Measurements from ENCODE around the gene SNTA1. TPM values are rescaled to one million over a fixed set of nuclear protein-coding genes. Genes with fewer than 3 reads are reported as not detected.
"Not testable (repeated sequence)": the region's sequence is repeated elsewhere in the genome, so short reads cannot be mapped to it uniquely, and the experiment has no call there.

Gene SNTA1
- total RNA-seq, 2 experiments from 2014 or later: 5.6 to 5.8 TPM

DNA sequence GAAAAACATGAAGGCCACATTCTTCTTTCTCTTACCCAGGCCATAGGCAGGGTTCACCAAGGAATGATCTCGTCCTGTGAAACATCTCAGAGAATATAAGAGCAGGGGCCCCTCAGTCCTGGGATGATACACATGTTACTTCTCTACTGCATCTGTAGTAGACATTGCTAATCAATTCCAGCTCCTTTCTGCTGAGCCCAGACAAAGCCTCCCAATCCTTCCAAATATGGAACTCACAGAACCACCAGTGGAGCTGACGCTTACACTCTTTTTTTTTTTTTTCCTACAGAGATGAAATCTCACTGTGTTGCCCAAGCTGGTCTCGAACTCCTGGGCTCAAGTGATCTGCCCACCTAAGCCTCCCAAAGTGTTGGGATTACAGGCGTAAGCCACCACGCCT lies 9.1 kb downstream of the SNTA1 start:
- H3K4me3 Mint-ChIP-seq: no peak overlapping the region
- H3K27ac Mint-ChIP-seq: no peak overlapping the region
- intact Hi-C loops (cut with micrococcal nuclease): no loop called here
- no peaks in the 10 kb centered on the region for H3K36me3 Mint-ChIP-seq (ENCODE audit: low read depth)
- H3K4me1 Mint-ChIP-seq (ENCODE audit: low read depth): no peaks in the 10 kb centered on the region
- DNase-seq (no peak), ATAC-seq (no peak)
- CTCF ChIA-PET: no interaction called here
- H3K27me3 Mint-ChIP-seq: no peaks in the 10 kb centered on the region
- TF ChIP-seq, protein P1, sequence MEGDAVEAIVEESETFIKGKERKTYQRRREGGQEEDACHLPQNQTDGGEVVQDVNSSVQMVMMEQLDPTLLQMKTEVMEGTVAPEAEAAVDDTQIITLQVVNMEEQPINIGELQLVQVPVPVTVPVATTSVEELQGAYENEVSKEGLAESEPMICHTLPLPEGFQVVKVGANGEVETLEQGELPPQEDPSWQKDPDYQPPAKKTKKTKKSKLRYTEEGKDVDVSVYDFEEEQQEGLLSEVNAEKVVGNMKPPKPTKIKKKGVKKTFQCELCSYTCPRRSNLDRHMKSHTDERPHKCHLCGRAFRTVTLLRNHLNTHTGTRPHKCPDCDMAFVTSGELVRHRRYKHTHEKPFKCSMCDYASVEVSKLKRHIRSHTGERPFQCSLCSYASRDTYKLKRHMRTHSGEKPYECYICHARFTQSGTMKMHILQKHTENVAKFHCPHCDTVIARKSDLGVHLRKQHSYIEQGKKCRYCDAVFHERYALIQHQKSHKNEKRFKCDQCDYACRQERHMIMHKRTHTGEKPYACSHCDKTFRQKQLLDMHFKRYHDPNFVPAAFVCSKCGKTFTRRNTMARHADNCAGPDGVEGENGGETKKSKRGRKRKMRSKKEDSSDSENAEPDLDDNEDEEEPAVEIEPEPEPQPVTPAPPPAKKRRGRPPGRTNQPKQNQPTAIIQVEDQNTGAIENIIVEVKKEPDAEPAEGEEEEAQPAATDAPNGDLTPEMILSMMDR (IDR thresholded peaks at IDR 0.05): no peak
- H3K9me3 Mint-ChIP-seq: no peaks in the 10 kb centered on the region
- POLR2A ChIA-PET: no interaction called here

DNA sequence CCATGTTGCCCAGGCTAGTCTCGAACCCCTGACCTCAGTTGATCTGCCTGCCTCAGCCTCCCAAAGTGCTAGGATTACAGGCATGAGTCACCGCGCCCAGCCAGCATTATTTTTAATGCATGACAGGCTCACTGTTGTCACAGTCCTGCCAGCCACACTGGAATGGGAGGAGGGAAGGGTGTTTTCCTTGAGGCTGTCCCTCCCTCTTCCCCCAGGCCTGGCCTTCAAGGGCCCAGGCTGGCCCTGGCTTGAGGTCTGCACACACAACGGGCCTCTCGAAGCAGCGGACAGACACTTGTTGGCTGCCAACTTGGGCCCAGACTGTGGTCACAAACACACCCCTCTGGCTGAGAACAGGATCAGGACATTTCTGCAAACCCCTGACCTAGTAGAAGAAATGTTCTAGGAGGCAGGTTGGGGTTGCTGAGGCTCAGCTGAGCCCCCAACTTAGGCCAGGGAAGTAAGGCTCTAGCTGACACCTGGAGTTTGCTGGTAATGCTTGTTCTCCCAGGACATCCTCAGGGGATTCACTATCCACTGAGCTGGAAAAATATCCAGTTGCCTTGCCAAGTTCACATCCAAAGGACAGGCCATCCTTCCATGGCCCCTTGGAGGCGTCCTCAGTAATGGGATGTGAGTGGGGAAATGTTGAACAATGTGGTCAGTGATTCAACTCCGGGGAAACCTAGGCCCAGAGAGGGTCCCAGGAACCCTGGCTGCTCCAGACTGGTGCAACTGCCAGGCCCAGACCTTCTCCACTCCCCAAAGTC lies 9.9 kb downstream of the SNTA1 start:
- TF ChIP-seq, protein P1 (IDR thresholded peaks at IDR 0.05): no peak
- no peaks in the 10 kb centered on the region for H3K4me1 Mint-ChIP-seq (ENCODE audit: low read depth)
- no peak overlapping the region for H3K4me3 Mint-ChIP-seq
- intact Hi-C loops (cut with micrococcal nuclease): no loop called here
- H3K27ac Mint-ChIP-seq: no peak overlapping the region
- no peaks in the 10 kb centered on the region for H3K9me3 Mint-ChIP-seq
- H3K36me3 Mint-ChIP-seq (ENCODE audit: low read depth): no peaks in the 10 kb centered on the region
- ChIA-PET CTCF (no interaction called here), POLR2A (no interaction called here)
- ATAC-seq: no peak
- H3K27me3 Mint-ChIP-seq: no peaks in the 10 kb centered on the region
- DNase-seq: no peak

DNA sequence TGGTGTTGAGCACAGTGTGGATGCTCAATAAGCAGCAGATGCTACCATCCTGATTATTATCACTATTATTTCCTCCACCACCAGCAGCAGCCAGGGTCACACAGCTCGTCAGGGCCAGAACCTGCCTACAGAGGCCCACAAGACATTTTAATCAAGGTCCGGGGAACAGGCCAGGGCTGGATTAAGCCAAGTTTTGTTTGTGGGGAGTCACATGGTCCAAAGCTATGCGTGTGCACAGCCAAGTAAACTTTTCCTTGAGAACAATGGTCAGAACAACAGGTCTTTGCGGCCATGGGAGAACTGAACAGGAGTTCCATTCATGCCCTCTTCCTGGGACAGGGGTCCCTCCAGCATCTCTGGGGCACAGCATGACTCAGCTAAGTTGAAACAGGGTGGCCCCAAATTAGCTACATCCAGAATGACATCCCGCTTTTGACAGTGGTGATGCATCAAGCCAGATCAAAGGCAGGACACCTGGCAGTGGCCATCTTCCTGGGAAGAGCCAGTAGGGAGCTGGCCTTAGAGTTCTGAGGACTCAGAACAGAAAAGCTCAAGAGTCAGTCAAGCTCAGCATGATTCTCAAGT lies 11.7 kb downstream of the SNTA1 start:
- ChIA-PET CTCF (interaction anchor here (1.0 kb wide), 1 partner anchor 235 kb away, joined by 3 read pairs; the partner anchor contains the start of gene ACTL10), POLR2A (interaction anchor here (0.7 to 1.2 kb wide), 2 partner anchors 11 to 13 kb away, joined by 3 read pairs; partner anchors contain the start of gene SNTA1)
- Mint-ChIP-seq H3K9me3 (no peaks in the 10 kb centered on the region), H3K4me1 (ENCODE audit: low read depth) (no peaks in the 10 kb centered on the region), H3K36me3 (ENCODE audit: low read depth) (no peaks in the 10 kb centered on the region), H3K27me3 (no peaks in the 10 kb centered on the region), H3K27ac (no peak overlapping the region), H3K4me3 (no peak overlapping the region)
- DNase-seq (no peak), ATAC-seq (no peak)
- intact Hi-C loops (cut with micrococcal nuclease): no loop called here
- TF ChIP-seq, protein P1 (IDR thresholded peaks at IDR 0.05): no peak

DNA sequence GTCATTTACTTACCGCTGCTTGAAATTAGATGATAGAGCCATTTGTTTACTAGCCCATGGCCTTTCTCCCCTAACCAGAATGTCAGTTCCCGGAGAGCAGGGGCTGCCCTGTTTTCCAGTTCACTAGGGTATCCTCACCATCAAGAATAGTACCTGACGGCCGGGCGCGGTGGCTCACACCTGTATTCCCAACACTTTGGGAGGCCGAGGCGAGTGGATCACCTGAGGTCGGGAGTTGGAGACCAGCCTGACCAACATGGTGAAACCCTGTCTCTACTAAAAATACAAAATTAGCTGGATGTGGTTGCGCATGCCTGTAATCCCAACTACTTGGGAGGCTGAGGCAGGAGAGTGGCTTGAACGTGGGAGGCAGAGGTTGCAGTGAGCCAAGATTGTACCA lies 19.7 kb downstream of the SNTA1 start:
- H3K9me3 Mint-ChIP-seq; H3K4me3 Mint-ChIP-seq; CTCF ChIA-PET; H3K27ac Mint-ChIP-seq; intact Hi-C loops (cut with micrococcal nuclease); POLR2A ChIA-PET; H3K4me1 Mint-ChIP-seq (ENCODE audit: low read depth); H3K27me3 Mint-ChIP-seq; ATAC-seq; DNase-seq; H3K36me3 Mint-ChIP-seq (ENCODE audit: low read depth): not testable (repeated sequence)

DNA sequence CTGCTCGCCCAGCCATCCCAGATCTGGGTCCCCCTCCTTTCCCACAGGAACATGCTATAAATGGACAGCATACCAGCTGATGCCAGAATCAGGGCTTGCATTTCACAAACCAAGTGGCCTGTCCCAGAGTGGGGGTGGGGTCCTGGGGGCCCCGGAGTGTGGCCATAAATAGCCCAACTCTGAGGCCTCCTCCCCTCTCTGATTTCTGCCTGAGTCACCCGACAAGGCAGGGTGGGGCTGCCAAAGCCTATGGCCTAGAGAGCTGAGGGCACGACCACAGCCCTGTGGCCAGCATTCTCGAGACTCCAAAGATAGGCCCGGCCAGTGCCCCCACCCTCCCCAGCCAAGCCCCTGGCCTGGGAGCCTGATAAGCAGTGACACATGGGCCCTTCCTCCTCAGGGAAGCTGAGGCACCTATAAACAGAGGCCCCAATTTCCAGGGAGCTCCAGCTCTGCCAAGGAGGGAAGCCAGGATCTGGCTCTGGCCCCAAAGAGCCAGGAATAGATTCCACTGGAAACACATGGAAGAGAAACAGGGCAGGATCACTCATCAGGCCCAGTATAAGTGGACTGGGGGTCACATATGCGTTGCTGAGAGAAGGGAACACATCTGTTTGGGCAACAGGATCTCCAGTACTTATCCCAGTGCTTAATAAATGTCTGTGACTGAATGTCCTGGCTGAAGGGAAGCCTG lies 20.3 kb downstream of the SNTA1 start:
- Mint-ChIP-seq H3K27me3 (no peaks in the 10 kb centered on the region), H3K9me3 (no peaks in the 10 kb centered on the region), H3K36me3 (ENCODE audit: low read depth) (no peaks in the 10 kb centered on the region), H3K27ac (no peak overlapping the region), H3K4me1 (ENCODE audit: low read depth) (no peaks in the 10 kb centered on the region), H3K4me3 (no peak overlapping the region)
- intact Hi-C loops (cut with micrococcal nuclease): no loop called here
- CTCF ChIA-PET: no interaction called here
- POLR2A ChIA-PET: no interaction called here
- TF ChIP-seq, protein P1 (IDR thresholded peaks at IDR 0.05): no peak
- DNase-seq (no peak), ATAC-seq (no peak)

Measured in activated CD8-positive, alpha-beta T cell treated with anti-CD3 and anti-CD28 coated beads for 36 hours (primary cell).